Sigmoid colon (tissue), 4 donors: ENCODE measurements around the gene PRXL2A.

Experiments used
- CTCF ChIP-seq, 4 experiments: fragments of 450-650 bp in 3 of 4; fragments of 200-600 bp in 1 of 4; IDR thresholded peaks; one replicate each; pipeline ENCODE4 v1.5.1; 2016 to 2019; ENCODE audit warnings: antibody characterized with exemption in 4 of 4, mild to moderate bottlenecking in 3 of 4, moderate library complexity in 2 of 4
- POLR2A ChIP-seq, 2 donors: fragments of 450-650 bp; IDR thresholded peaks; one replicate each; pipeline ENCODE4 v1.6.1; 2016; ENCODE audit warnings: antibody characterized with exemption in 2 of 2, mild to moderate bottlenecking in 2 of 2, moderate library complexity in 2 of 2
- POLR2AphosphoS5 ChIP-seq, 4 donors: sonication (generic); formaldehyde crosslinking; IDR thresholded peaks; one replicate each; pipeline ENCODE4 v1.6.1; 2017; ENCODE audit warnings: antibody characterized with exemption in 4 of 4

DNA sequence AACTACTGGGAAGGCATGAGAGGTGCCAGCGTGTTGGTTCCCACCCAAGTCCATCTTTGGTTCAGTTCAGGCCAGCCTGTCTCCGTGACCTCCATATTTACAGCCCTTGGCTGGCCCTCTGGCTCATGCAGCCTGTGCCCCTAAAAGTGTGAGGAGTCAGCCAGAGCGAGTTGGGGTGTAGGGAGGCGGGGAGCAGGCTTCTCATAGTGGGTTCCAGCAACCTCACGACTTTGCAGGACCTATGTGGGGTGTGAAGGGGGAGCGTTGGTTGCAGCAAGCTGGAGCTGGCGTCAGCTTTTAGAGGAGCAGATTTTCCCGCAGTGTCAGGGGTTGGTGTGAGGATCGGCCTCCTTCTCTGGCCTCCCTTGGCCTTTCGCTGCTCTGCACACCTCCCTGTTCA, 55.5 kb downstream of the PRXL2A start:
- TF ChIP-seq CTCF (IDR thresholded peaks at IDR 0.05), result no peak
- no peak for TF ChIP-seq POLR2AphosphoS5 (IDR thresholded peaks at IDR 0.05)
- TF ChIP-seq POLR2A (IDR thresholded peaks at IDR 0.05), result no peak
